HepG2 (cell line): ENCODE results near the gene NFATC1. TPM values are rescaled to one million over a fixed set of nuclear protein-coding genes. Genes with fewer than 3 reads are reported as not detected.

ENCODE experiments used
- ATAC-seq: fragments of 200-7000 bp; cut with Tn5 transposase; 3 replicates; pipeline ENCODE4 v1.9.1; 2020; ENCODE audit warnings: mild to moderate bottlenecking, moderate library complexity
- BruUV-seq: library from RNA; stranded (reverse); fragments of 400-500 nt; replicated peaks from 2 replicates; lab custom pipeline; 2021; lab: Mats Ljungman, UMichigan
- CTCF ChIA-PET: fragments of 300-600 bp; formaldehyde crosslinking; extraction: SDS; loops from one replicate; lab custom pipeline; 2021; ENCODE audit warnings: low total read pairs, inconsistent platforms, low intra/inter-chr PET ratio; lab: Yijun Ruan, JAX
- POLR2A ChIA-PET: fragments of 350-600 bp; sonication (Branson Sonifier 250); formaldehyde crosslinking; loops from one replicate; lab custom pipeline; 2020; ENCODE audit warnings: antibody characterized with exemption, inconsistent platforms; lab: Yijun Ruan, JAX
- DNase-seq: peaks from one replicate; pipeline ENCODE4 v3.0.0-alpha.2; 2015; ENCODE audit warnings: low spot score
- FAIRE-seq: peaks from 3 replicates; lab custom pipeline; 2011; peaks lifted over from hg19 to GRCh38; lab: Jason Lieb, UNC
- H2AFZ ChIP-seq: one replicate; pipeline ENCODE4 v1.6.1; 2011; ENCODE audit warnings: low read length, inconsistent platforms
- H3K27ac ChIP-seq: fragments of 300-600 bp; 3 replicates; pipeline ENCODE4 v1.8.0; 2011; ENCODE audit warnings: mixed run types, mild to moderate bottlenecking, mixed read lengths, low read length, inconsistent platforms; ENCODE audit not compliant: insufficient read depth; ENCODE audit errors: extremely low read length
- H3K27me3 ChIP-seq, 2 experiments: fragments of 200-600 bp in 1 of 2; 2 replicates in 1 of 2; 3 replicates in 1 of 2; pipeline versions ENCODE4 v1.6.0 to v1.8.0; 2011; ENCODE audit warnings: low read length in 2 of 2, mild to moderate bottlenecking in 2 of 2, moderate library complexity in 2 of 2, inconsistent platforms in 1 of 2; ENCODE audit not compliant: insufficient read depth in 2 of 2, control insufficient read depth in 1 of 2
- H3K36me3 ChIP-seq, 2 experiments: fragments of 200-600 bp in 1 of 2; replicated peaks in 1 of 2; 2 replicates in 1 of 2; 3 replicates in 1 of 2; pipeline versions ENCODE4 v1.5.1 to v1.8.0; 2011; ENCODE audit warnings: low read length in 2 of 2, inconsistent platforms in 1 of 2; ENCODE audit not compliant: insufficient read depth in 2 of 2, control insufficient read depth in 1 of 2
- H3K4me1 ChIP-seq: 2 replicates; pipeline ENCODE4 v1.5.1; 2012; ENCODE audit warnings: low read length, inconsistent platforms; ENCODE audit not compliant: insufficient read depth
- H3K4me2 ChIP-seq: 2 replicates; pipeline ENCODE4 v1.6.0; 2011; ENCODE audit warnings: low read depth, low read length, inconsistent platforms
- H3K4me3 ChIP-seq, 3 experiments: fragments of 200-600 bp in 1 of 3; sonication (generic), shearing (Covaris generic) in 1 of 3; replicated peaks in 1 of 3; 2 replicates each; pipeline ENCODE4 v1.5.1; 2011 to 2016; ENCODE audit warnings: low read length in 3 of 3, inconsistent platforms in 2 of 3, low read depth in 2 of 3, mild to moderate bottlenecking in 2 of 3, control low read depth in 1 of 3, mixed read lengths in 1 of 3; ENCODE audit not compliant: insufficient read depth in 1 of 3
- H3K79me2 ChIP-seq: one replicate; pipeline ENCODE4 v1.6.1; 2011; ENCODE audit warnings: low read length, inconsistent platforms; ENCODE audit not compliant: insufficient read depth
- H3K9ac ChIP-seq: 2 replicates; pipeline ENCODE4 v1.6.0; 2011; ENCODE audit warnings: mild to moderate bottlenecking, low read depth, low read length, inconsistent platforms; ENCODE audit not compliant: insufficient read depth
- H3K9me3 ChIP-seq: 2 replicates; pipeline ENCODE4 v1.5.1; 2012; ENCODE audit warnings: mild to moderate bottlenecking, low read length
- H4K20me1 ChIP-seq: 2 replicates; pipeline ENCODE4 v1.6.0; 2011; ENCODE audit warnings: inconsistent platforms, mild to moderate bottlenecking, low read length, moderate library complexity; ENCODE audit not compliant: insufficient read depth
- HNRNPH1 ChIP-seq: fragments of 200-400 bp; formaldehyde crosslinking; optimal IDR thresholded peaks from 2 replicates; pipeline ENCODE3; 2017; ENCODE audit warnings: mild to moderate bottlenecking, low read depth, low read length
- PREB ChIP-seq: sonication (generic); formaldehyde crosslinking; IDR thresholded peaks from 2 replicates; pipeline ENCODE4 v1.4.0; 2020; ENCODE audit warnings: missing genetic modification reagents
- ZFP36 ChIP-seq: fragments of 150-350 bp; IDR thresholded peaks from 2 replicates; pipeline ENCODE4 v1.6.1; 2018; ENCODE audit warnings: borderline replicate concordance, low read length, low read depth; ENCODE audit not compliant: partially characterized antibody
- ZNF335 ChIP-seq: sonication (generic); formaldehyde crosslinking; IDR thresholded peaks from 2 replicates; pipeline ENCODE4 v1.4.0; 2020; ENCODE audit warnings: missing genetic modification reagents
- ZNF460 ChIP-seq: sonication (generic); formaldehyde crosslinking; IDR thresholded peaks from 2 replicates; pipeline ENCODE4 v1.5.1; 2020; ENCODE audit warnings: missing genetic modification reagents, mild to moderate bottlenecking, borderline replicate concordance
- ZNF550 ChIP-seq: sonication (generic); formaldehyde crosslinking; IDR thresholded peaks from 2 replicates; pipeline ENCODE4 v1.4.0; 2020; ENCODE audit warnings: mild to moderate bottlenecking, missing genetic modification reagents, borderline replicate concordance
- ZNF652 ChIP-seq: IDR thresholded peaks from 2 replicates; pipeline ENCODE4 v1.6.1; 2016; ENCODE audit warnings: low read depth, borderline replicate concordance
- ZNF776 ChIP-seq: sonication (generic); formaldehyde crosslinking; IDR thresholded peaks from 2 replicates; pipeline ENCODE4 v1.4.0; 2020; ENCODE audit warnings: mild to moderate bottlenecking, missing genetic modification reagents
- WGBS: methylation state at CpG from one replicate; pipeline ENCODE4 v1.1.6; 2017; ENCODE audit warnings: low lambda C conversion rate; 5-methylcytosine and 5-hydroxymethylcytosine counted together
- in situ Hi-C: cut with HindIII; loops from 2 replicates; pipeline ENCODE4 v1.10.0; 2017; ENCODE audit warnings: low pct_unique_long_range_greater_than_20kb; ENCODE audit not compliant: extremely low pct_ligation_motif_present
- intact Hi-C: fragments of 100-400 bp; cut with micrococcal nuclease; formaldehyde crosslinking; loops from one replicate; pipeline ENCODE4 v1.10.0; 2022; ENCODE audit not compliant: unreplicated experiment
- polyA plus RNA-seq, 8 experiments: library from polyadenylated mRNA; depleted of rRNA in 3 of 8; stranded (reverse) in 7 of 8; unstranded in 1 of 8; fragments of >200 nt; fragmentation: Illumina TruSeq in 4 of 8; extraction: Trizol in 4 of 8; gene quantifications; 2 replicates each; pipeline versions ENCODE4 v1.2.1 to v1.2.3, GENCODE V29; 2011 to 2016; ENCODE audit warnings: low read depth in 4 of 8, missing spikeins in 1 of 8, mixed read lengths in 1 of 8; ENCODE audit not compliant: insufficient read depth in 1 of 8
- total RNA-seq, 5 experiments: library from RNA; depleted of rRNA; stranded (reverse); fragments of >200 nt; fragmentation: Illumina TruSeq; extraction: Trizol; gene quantifications; 2 replicates each; pipeline ENCODE4 v1.2.3, GENCODE V29; 2016; ENCODE audit warnings: low read depth in 1 of 5

Gene NFATC1
- total and polyA plus RNA-seq, 2 of the 13 experiments (the other 11 are each of a cell fraction or from before 2014, with no cell fraction given), result not detected

- FAIRE-seq (no peak), ATAC-seq (no peak), DNase-seq (no peak)
- no peaks in the 10 kb centered on the region for H4K20me1 ChIP-seq
- CTCF ChIA-PET, result no interaction called here
- H3K4me3 ChIP-seq, result no peak overlapping the region
- no peak overlapping the region for H3K4me2 ChIP-seq
- H3K27me3 ChIP-seq, result peaks cover 8 to 75% of the 10 kb centered on the region in 2 experiments
- TF ChIP-seq ZNF460 (CRISPR knock-in tag), result no peak
- TF ChIP-seq ZNF652 (CRISPR knock-in tag), result no peak
- no peak for TF ChIP-seq ZNF776 (CRISPR knock-in tag)
- no peak for TF ChIP-seq HNRNPH1
- TF ChIP-seq ZNF550 (CRISPR knock-in tag), result no peak
- intact Hi-C loops, result no loop called here
- no peaks in the 10 kb centered on the region for H3K9me3 ChIP-seq
- no peaks in the 10 kb centered on the region for H3K79me2 ChIP-seq
- no peaks in the 10 kb centered on the region for H3K4me1 ChIP-seq
- BruUV-seq, result no TSS peak
- in situ Hi-C loops, result loop anchor here (5.0 kb wide), 1 partner anchor 150 kb away; no protein-coding TSS in a partner anchor
- no peak overlapping the region for H2AFZ ChIP-seq
- no peaks in the 10 kb centered on the region for H3K36me3 ChIP-seq
- POLR2A ChIA-PET, result no interaction called here
- 27% methylated on average over 16 of the region's 18 CpGs for WGBS
- H3K9ac ChIP-seq, result no peak overlapping the region
- no peak overlapping the region for H3K27ac ChIP-seq
These were observed 136.2 kb downstream of the NFATC1 start for GRCh38 chr18:79531926-79532312.

- in situ Hi-C loops (loop anchor here (5.0 kb wide), 1 partner anchor 150 kb away; no protein-coding TSS in a partner anchor), intact Hi-C loops (no loop called here)
- FAIRE-seq, result no peak
- no peaks in the 10 kb centered on the region for H4K20me1 ChIP-seq
- H3K9ac ChIP-seq, result no peak overlapping the region
- H3K27ac ChIP-seq, result no peak overlapping the region
- no peak overlapping the region for H3K4me2 ChIP-seq
- WGBS, result 62% methylated on average over 31 of the region's 34 CpGs
- TF ChIP-seq PREB (CRISPR knock-in tag) (no peak), ZFP36 (no peak), ZNF335 (CRISPR knock-in tag) (no peak)
- TF ChIP-seq, all 625 proteins: peak for 0
- no TSS peak for BruUV-seq
- CTCF ChIA-PET, result no interaction called here
- H3K36me3 ChIP-seq, result no peaks in the 10 kb centered on the region
- ATAC-seq (no peak), DNase-seq (no peak)
- H3K9me3 ChIP-seq, result no peaks in the 10 kb centered on the region
- H3K4me3 ChIP-seq, result no peak overlapping the region
- POLR2A ChIA-PET, result no interaction called here
- H2AFZ ChIP-seq, result no peak overlapping the region
- peaks cover 8 to 72% of the 10 kb centered on the region in 2 experiments for H3K27me3 ChIP-seq
- H3K79me2 ChIP-seq, result no peaks in the 10 kb centered on the region
- no peaks in the 10 kb centered on the region for H3K4me1 ChIP-seq
These were observed 136.7 kb downstream of the NFATC1 start for GRCh38 chr18:79532313-79533007.
